Vagina (tissue), 2 donors: Measurements from ENCODE around the gene PCSK2.

ENCODE experiments used
- CTCF ChIP-seq, 3 experiments: fragments of 450-650 bp in 2 of 3; fragments of 200-600 bp in 1 of 3; sonication (generic) in 1 of 3; IDR thresholded peaks; one replicate each; pipeline ENCODE4 v1.5.1; 2017 to 2019; ENCODE audit warnings: antibody characterized with exemption in 3 of 3, mild to moderate bottlenecking in 2 of 3, moderate library complexity in 2 of 3
- POLR2A ChIP-seq, 2 donors: fragments of 450-650 bp; IDR thresholded peaks; one replicate each; pipeline ENCODE4 v1.6.1; 2017; ENCODE audit warnings: antibody characterized with exemption in 2 of 2, mild to moderate bottlenecking in 2 of 2, moderate library complexity in 2 of 2
- POLR2AphosphoS5 ChIP-seq, 2 donors: sonication (generic); formaldehyde crosslinking; IDR thresholded peaks; one replicate each; pipeline ENCODE4 v1.9.0; 2017; ENCODE audit warnings: antibody characterized with exemption in 2 of 2, mild to moderate bottlenecking in 2 of 2, low read depth in 1 of 2; ENCODE audit not compliant: insufficient read depth in 1 of 2

- TF ChIP-seq POLR2A (IDR thresholded peaks at IDR 0.05) (no peak), CTCF (IDR thresholded peaks at IDR 0.05) (no peak), POLR2AphosphoS5 (IDR thresholded peaks at IDR 0.05; ENCODE audit: insufficient read depth in 1 of 2, low read depth in 1 of 2) (no peak)
Measured at GRCh38 chr20:17469246-17470030, 242.6 kb downstream of the PCSK2 start.
